Measurements from ENCODE around the gene OR2A2.

GRCh38 chr7:144087230-144087629 is 22.2 kb upstream of the OR2A2 start:
- TF ChIP-seq CTCF (IDR thresholded peaks at IDR 0.05) (no peak), POLR2A (IDR thresholded peaks at IDR 0.05) (no peak), POLR2AphosphoS5 (IDR thresholded peaks at IDR 0.05) (no peak)

Measured in gastroesophageal sphincter (tissue), 3 donors.